Effector memory CD8-positive, alpha-beta T cell (primary cell): Measurements from ENCODE around the gene FOXE1.

ENCODE experiments used
- ATAC-seq: fragments of 150-1000 bp; cut with Tn5 transposase; replicated peaks from 2 replicates; pipeline ENCODE4 v1.10.0; 2021; ENCODE audit warnings: mild to moderate bottlenecking, moderate library complexity
- DNase-seq, 3 experiments: peaks; one replicate each; pipeline ENCODE4 v3.0.0; 2021
- H3K27ac Mint-ChIP-seq, 2 donors: one replicate each; pipeline ENCODE4 v1.8.0; 2022; ENCODE audit warnings: mild to moderate bottlenecking in 2 of 2, mixed read lengths in 2 of 2, moderate library complexity in 2 of 2
- H3K27me3 Mint-ChIP-seq, 2 donors: one replicate each; pipeline ENCODE4 v1.8.0; 2022; ENCODE audit warnings: mixed read lengths in 2 of 2
- H3K36me3 Mint-ChIP-seq: one replicate; pipeline ENCODE4 v1.8.0; 2022; ENCODE audit warnings: mild to moderate bottlenecking, moderate library complexity, mixed read lengths; ENCODE audit not compliant: insufficient read depth
- H3K4me1 Mint-ChIP-seq, 2 donors: one replicate each; pipeline ENCODE4 v1.8.0; 2022; ENCODE audit warnings: low read depth in 2 of 2, mixed read lengths in 2 of 2
- H3K4me3 Mint-ChIP-seq, 2 donors: one replicate each; pipeline ENCODE4 v1.8.0; 2022; ENCODE audit warnings: mild to moderate bottlenecking in 2 of 2, mixed read lengths in 2 of 2, moderate library complexity in 2 of 2
- H3K9me3 Mint-ChIP-seq, 2 donors: one replicate each; pipeline ENCODE4 v1.8.0; 2022; ENCODE audit warnings: mixed read lengths in 2 of 2

FOXE1 gene

GRCh38 chr9:97863314-97863713 lies 10.3 kb downstream of the FOXE1 start:
- no peaks in the 10 kb centered on the region for H3K36me3 Mint-ChIP-seq
- H3K4me3 Mint-ChIP-seq, result no peak overlapping the region
- H3K27ac Mint-ChIP-seq, result no peak overlapping the region
- peaks cover 65 to 86% of the 10 kb centered on the region in 2 donors for H3K27me3 Mint-ChIP-seq
- DNase-seq (no peak), ATAC-seq (no peak)
- H3K9me3 Mint-ChIP-seq, result peaks cover 1 to 13% of the 10 kb centered on the region in 2 donors
- H3K4me1 Mint-ChIP-seq, result no peaks in the 10 kb centered on the region

DNA sequence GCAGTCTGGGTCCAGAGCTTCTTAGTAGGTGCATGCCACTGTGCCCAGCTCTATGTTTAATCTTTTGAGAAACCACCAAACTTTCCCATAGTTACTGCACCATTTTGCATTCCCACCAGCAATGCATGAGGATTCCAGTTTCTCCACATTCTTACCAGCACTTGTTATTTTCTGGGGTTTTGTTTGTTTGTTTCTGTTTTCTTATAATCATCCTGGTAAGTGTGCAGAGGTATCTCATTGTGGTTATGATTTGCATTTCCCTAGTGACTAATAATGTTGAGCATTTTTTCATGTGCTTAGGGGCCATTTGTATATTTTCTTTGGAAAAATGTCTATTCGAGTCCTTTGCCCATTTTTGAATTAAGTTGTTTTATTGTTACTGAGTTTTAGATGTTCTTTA lies 11.4 kb downstream of the FOXE1 start:
- Mint-ChIP-seq H3K4me1 (no peaks in the 10 kb centered on the region), H3K4me3 (no peak overlapping the region), H3K27me3 (peaks cover 67 to 83% of the 10 kb centered on the region in 2 donors), H3K36me3 (no peaks in the 10 kb centered on the region), H3K9me3 (peaks cover 1 to 13% of the 10 kb centered on the region in 2 donors), H3K27ac (no peak overlapping the region)
- ATAC-seq (no peak), DNase-seq (no peak)

DNA sequence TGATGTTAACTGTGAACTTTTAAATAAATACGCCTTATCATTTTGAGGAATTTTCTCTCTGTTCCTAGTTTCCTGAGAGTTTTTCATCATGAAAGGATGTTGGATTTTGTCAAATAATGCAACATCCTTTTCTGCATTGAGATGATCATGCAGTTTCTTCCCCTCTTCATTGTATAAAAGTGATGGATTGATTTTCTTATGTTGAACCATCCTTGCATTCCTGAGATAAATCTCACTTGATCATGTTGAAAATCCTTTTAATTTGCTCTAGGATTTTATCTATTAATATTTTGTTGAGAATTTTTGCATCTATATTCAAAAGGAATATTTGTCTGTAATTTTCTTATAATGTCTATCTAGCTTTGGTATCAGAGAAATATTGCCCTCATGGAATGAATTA lies 13.3 kb downstream of the FOXE1 start:
- Mint-ChIP-seq H3K4me1 (no peaks in the 10 kb centered on the region), H3K36me3 (no peaks in the 10 kb centered on the region), H3K4me3 (no peak overlapping the region), H3K27me3 (peaks cover 60 to 81% of the 10 kb centered on the region in 2 donors), H3K27ac (no peak overlapping the region), H3K9me3 (peaks cover 1 to 13% of the 10 kb centered on the region in 2 donors)
- ATAC-seq (no peak), DNase-seq (no peak)

- no peak overlapping the region for H3K27ac Mint-ChIP-seq
- H3K27me3 Mint-ChIP-seq, result peaks cover 55 to 79% of the 10 kb centered on the region in 2 donors
- ATAC-seq (no peak), DNase-seq (no peak)
- H3K4me3 Mint-ChIP-seq, result no peak overlapping the region
- H3K36me3 Mint-ChIP-seq, result no peaks in the 10 kb centered on the region
- H3K4me1 Mint-ChIP-seq, result no peaks in the 10 kb centered on the region
- peaks cover 1 to 13% of the 10 kb centered on the region in 2 donors for H3K9me3 Mint-ChIP-seq
Measured at GRCh38 chr9:97866848-97867247, 13.8 kb downstream of the FOXE1 start.

GRCh38 chr9:97868859-97869258 lies 15.8 kb downstream of the FOXE1 start:
- peaks cover 2% of the 10 kb centered on the region for H3K36me3 Mint-ChIP-seq
- ATAC-seq (no peak), DNase-seq (no peak)
- no peak overlapping the region for H3K27ac Mint-ChIP-seq
- peaks cover 1 to 13% of the 10 kb centered on the region in 2 donors for H3K9me3 Mint-ChIP-seq
- H3K27me3 Mint-ChIP-seq, result peaks cover 47 to 63% of the 10 kb centered on the region in 2 donors
- no peak overlapping the region for H3K4me3 Mint-ChIP-seq
- H3K4me1 Mint-ChIP-seq, result no peaks in the 10 kb centered on the region

DNA sequence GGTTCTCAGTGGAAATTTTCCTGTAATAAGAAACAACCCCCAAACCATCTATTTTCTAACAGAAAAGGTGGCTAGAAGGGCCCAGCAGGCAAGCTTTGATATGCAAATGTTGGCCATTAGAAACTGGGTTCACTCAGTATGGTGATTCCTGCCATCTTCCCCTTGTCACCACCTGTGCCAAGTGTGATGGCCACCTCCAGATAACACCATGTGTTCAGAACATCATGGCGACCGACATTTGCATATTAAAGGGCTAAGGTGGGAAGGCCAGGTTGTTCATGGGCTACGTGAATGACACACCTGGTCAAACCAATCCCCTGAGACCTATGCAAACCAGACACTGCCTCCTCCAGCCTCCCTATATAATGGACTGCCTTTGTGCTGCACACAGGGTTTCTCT lies 20.4 kb downstream of the FOXE1 start:
- DNase-seq (no peak), ATAC-seq (no peak)
- Mint-ChIP-seq H3K9me3 (no peaks in the 10 kb centered on the region), H3K27me3 (peaks cover 21 to 28% of the 10 kb centered on the region in 2 donors), H3K4me3 (no peak overlapping the region), H3K27ac (no peak overlapping the region), H3K36me3 (peaks cover 4% of the 10 kb centered on the region), H3K4me1 (no peaks in the 10 kb centered on the region)

DNA sequence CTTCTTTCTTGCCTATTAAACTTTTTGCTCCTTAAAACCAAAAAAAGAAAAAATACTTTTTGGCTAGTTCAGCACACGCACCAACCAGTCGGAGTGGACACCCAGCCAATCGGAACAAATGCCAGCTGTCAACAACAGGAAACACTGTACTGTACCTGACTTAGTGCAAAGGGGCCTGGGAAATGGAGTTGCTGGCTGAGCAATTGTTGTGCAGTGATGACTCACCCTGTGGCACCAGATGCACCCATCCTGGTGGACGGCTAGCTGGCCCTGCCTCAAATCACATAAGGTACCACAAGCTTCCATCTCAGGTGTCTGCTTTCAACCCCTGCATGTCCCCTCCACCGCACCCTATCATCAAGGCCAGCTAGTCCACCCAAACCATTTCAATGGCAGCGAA lies 20.9 kb downstream of the FOXE1 start:
- H3K27ac Mint-ChIP-seq, result no peak overlapping the region
- H3K4me3 Mint-ChIP-seq, result no peak overlapping the region
- H3K4me1 Mint-ChIP-seq, result no peaks in the 10 kb centered on the region
- no peak for ATAC-seq
- no peaks in the 10 kb centered on the region for H3K9me3 Mint-ChIP-seq
- no peak for DNase-seq
- H3K36me3 Mint-ChIP-seq, result peaks cover 4% of the 10 kb centered on the region
- H3K27me3 Mint-ChIP-seq, result peaks cover 16 to 26% of the 10 kb centered on the region in 2 donors

DNA sequence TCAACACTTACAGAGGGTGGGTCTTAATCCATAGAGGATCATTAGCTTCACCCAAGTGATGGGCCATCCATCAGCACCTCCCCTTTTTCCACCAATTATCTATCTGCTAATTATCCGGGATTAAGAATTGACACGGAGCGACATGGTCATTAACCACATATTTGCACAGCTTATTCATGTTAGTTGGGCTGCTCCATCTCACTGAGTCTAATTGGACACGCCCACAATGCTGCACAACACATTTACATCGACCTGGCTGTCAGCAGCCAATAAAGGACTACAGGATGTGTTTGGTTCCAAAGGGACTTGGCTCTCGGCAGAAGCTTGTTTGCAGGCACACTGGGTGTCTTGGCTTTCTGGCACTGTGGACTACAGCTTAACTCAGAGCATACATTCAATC lies 21.6 kb downstream of the FOXE1 start:
- Mint-ChIP-seq H3K36me3 (peaks cover 4% of the 10 kb centered on the region), H3K4me3 (no peak overlapping the region), H3K9me3 (no peaks in the 10 kb centered on the region), H3K27me3 (peaks cover 9 to 18% of the 10 kb centered on the region in 2 donors), H3K27ac (no peak overlapping the region), H3K4me1 (no peaks in the 10 kb centered on the region)
- ATAC-seq, result no peak
- DNase-seq, result no peak

DNA sequence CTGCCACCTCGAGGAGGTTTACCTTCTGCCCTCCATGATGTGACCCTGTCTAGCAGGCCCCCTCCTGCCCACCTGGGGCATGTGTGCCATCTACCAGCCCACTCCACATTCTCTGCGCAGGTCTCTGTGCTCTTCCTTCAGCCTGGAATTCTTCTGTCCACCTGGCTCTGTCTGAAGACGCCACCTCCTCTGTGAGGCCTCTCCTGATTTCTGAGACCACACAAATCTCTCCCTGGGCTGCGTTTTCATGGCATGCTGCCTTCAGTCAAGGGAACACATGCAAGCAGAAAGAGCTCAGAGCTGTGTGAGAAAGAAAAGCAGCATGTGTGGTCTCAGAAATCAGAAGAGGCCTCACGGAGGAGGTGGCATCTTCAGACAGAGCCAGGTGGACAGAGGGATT lies 22.1 kb downstream of the FOXE1 start:
- Mint-ChIP-seq H3K4me1 (no peaks in the 10 kb centered on the region), H3K4me3 (no peak overlapping the region), H3K36me3 (peaks cover 4% of the 10 kb centered on the region), H3K27ac (no peak overlapping the region), H3K9me3 (no peaks in the 10 kb centered on the region), H3K27me3 (peaks cover 4 to 14% of the 10 kb centered on the region in 2 donors)
- no peak for ATAC-seq
- DNase-seq, result no peak

DNA sequence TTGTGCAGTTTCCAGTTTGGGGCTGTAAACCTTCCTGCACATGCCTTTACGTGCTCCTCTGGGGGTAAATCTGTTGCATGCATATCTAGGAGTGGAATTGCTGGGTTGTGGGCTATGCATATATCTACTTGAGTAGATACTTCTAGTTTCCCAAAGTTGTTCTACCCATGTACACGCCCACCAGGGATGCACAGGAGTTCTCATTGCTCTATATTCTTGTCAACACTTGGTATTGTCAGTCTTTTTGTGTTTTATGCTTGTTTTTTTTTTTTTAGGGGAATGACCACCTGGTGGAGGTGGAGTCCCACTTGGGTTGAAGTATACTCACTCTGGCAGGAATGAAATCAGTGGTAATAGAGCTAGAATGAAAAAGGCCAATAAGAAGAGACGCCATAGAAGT lies 23.0 kb downstream of the FOXE1 start:
- no peak for DNase-seq
- Mint-ChIP-seq H3K4me3 (no peak overlapping the region), H3K27ac (no peak overlapping the region), H3K36me3 (peaks cover 4% of the 10 kb centered on the region), H3K9me3 (no peaks in the 10 kb centered on the region), H3K27me3 (peaks cover 0 to 6% of the 10 kb centered on the region in 2 donors), H3K4me1 (no peaks in the 10 kb centered on the region)
- no peak for ATAC-seq

DNA sequence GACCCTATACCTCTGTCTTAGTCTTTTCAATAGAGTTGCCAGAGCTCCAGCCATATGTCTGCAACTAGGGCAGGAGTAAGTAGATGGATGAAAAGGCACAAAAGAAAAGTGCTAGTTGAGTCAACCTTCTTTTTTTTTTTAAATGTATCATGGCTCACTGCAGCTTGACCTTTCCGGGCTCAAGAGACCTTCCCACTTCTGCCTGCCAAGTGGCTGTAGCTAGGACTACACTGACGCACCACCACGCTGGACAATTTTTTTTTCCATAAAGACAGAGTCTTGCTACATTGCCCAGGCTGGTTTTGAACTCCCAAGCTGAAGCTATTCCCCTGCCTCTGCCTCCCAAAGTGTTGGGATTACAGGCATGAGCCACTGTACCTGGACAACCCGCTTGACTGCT lies 27.3 kb downstream of the FOXE1 start:
- DNase-seq, result no peak
- no peak overlapping the region for H3K27ac Mint-ChIP-seq

GRCh38 chr9:97889941-97890887 lies 37.2 kb downstream of the FOXE1 start:
- Mint-ChIP-seq H3K9me3 (no peaks in the 10 kb centered on the region), H3K36me3 (peaks cover 4% of the 10 kb centered on the region), H3K27me3 (no peaks in the 10 kb centered on the region), H3K4me3 (no peak overlapping the region), H3K4me1 (peaks cover 0 to 3% of the 10 kb centered on the region in 2 donors), H3K27ac (peak overlapping the region in 1 of 2 donors; percentile 23)
- DNase-seq (peak; percentile 57 to 65 (median 65)), ATAC-seq (peak; percentile 68)

More for the DNA sequence above, 27.3 kb downstream of the FOXE1 start:
- no peak for ATAC-seq
- Mint-ChIP-seq H3K36me3 (peaks cover 5% of the 10 kb centered on the region), H3K4me3 (no peak overlapping the region), H3K27me3 (no peaks in the 10 kb centered on the region), H3K9me3 (no peaks in the 10 kb centered on the region), H3K4me1 (no peaks in the 10 kb centered on the region)

DNA sequence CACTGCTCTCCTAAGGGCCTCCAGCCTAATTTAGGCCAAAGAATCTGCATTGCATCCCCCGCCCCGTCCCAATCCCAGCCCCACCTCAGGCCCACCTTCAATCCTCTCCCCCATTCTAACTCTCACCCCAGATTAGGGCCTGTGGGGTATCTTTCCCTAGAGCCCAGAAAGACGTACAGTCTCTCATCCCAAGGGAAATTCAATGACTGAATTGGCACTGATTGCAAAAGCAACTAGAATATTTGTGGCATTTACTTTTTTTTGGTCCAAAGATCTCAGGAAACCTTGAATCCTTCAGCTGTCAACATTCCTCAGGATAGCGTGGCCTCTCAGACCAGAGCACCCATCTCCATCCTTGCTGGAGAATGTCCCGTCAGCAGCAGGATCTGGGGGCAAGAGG lies 38.7 kb downstream of the FOXE1 start:
- no peak for DNase-seq
- H3K4me3 Mint-ChIP-seq, result no peak overlapping the region
- H3K27me3 Mint-ChIP-seq, result no peaks in the 10 kb centered on the region
- H3K4me1 Mint-ChIP-seq, result peaks cover 0 to 3% of the 10 kb centered on the region in 2 donors
- ATAC-seq, result no peak
- H3K27ac Mint-ChIP-seq, result no peak overlapping the region
- H3K9me3 Mint-ChIP-seq, result no peaks in the 10 kb centered on the region
- peaks cover 10% of the 10 kb centered on the region for H3K36me3 Mint-ChIP-seq

DNA sequence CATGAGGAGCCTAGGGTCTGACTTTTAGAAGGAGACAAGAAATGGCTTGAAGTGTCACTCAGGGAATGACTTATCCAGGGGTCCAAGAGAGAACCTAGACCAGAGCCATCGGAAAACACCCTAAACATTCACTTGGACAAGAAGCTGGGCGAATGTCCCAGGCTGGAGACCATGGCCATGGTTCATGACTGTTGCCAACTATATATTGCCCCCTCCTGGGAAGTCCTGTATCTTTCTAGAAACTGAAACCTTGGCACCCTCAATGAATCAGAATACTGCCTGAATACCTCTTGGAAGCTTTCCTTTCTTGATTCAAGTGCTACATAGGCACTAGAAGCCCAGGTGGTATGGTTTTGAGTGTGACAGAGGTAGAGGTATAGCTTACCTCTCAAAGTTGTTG lies 39.4 kb downstream of the FOXE1 start:
- Mint-ChIP-seq H3K36me3 (peaks cover 10% of the 10 kb centered on the region), H3K4me3 (no peak overlapping the region), H3K4me1 (peaks cover 0 to 3% of the 10 kb centered on the region in 2 donors), H3K27ac (no peak overlapping the region), H3K9me3 (no peaks in the 10 kb centered on the region), H3K27me3 (no peaks in the 10 kb centered on the region)
- ATAC-seq, result no peak
- no peak for DNase-seq
